Activated naive CD4-positive, alpha-beta T cell treated with anti-CD3 and anti-CD28 coated beads for 36 hours (primary cell): ENCODE results near the gene SEMA3F. TPM values are rescaled to one million over a fixed set of nuclear protein-coding genes. Genes with fewer than 3 reads are reported as not detected.

ENCODE experiments used
- CTCF ChIA-PET: fragments of 350-600 bp; sonication (Branson Sonifier 250); formaldehyde crosslinking; loops from one replicate; lab custom pipeline; 2021; ENCODE audit warnings: antibody characterized with exemption; lab: Charles Lee
- DNase-seq: peaks from one replicate; pipeline ENCODE4 v3.0.0-alpha.2; 2020
- H3K27ac Mint-ChIP-seq: one replicate; pipeline ENCODE4 v1.8.0; 2021; ENCODE audit warnings: mild to moderate bottlenecking, mixed read lengths
- H3K27me3 Mint-ChIP-seq: one replicate; pipeline ENCODE4 v1.8.0; 2021; ENCODE audit warnings: low read depth, mixed read lengths
- H3K36me3 Mint-ChIP-seq: one replicate; pipeline ENCODE4 v1.8.0; 2021; ENCODE audit warnings: low read depth, mixed read lengths
- H3K4me1 Mint-ChIP-seq: one replicate; pipeline ENCODE4 v1.8.0; 2021; ENCODE audit warnings: low read depth, mixed read lengths
- H3K4me3 Mint-ChIP-seq: one replicate; pipeline ENCODE4 v1.8.0; 2021; ENCODE audit warnings: mild to moderate bottlenecking, moderate library complexity, mixed read lengths
- H3K9me3 Mint-ChIP-seq: one replicate; pipeline ENCODE4 v1.8.0; 2021; ENCODE audit warnings: mixed read lengths
- intact Hi-C: fragments of 100-400 bp; cut with micrococcal nuclease; formaldehyde crosslinking; loops from one replicate; pipeline ENCODE4 v1.15.1; 2023
- total RNA-seq, 2 experiments: library from RNA; stranded (reverse); gene quantifications; one replicate each; pipeline ENCODE4 v1.2.3, GENCODE V29; 2021

SEMA3F gene
- total RNA-seq = not detected

GRCh38 chr3:50154840-50155490 lies at the start of gene SEMA3F:
TSS of gene SEMA3F (plus strand) at chr3:50155324. CDS start at chr3:50159623, 4,299 bp downstream.
- H3K36me3 Mint-ChIP-seq = no peaks in the 10 kb centered on the region
- H3K4me1 Mint-ChIP-seq = peaks cover 6% of the 10 kb centered on the region
- H3K27ac Mint-ChIP-seq = no peak within 1 kb of the TSS
- intact Hi-C loops = loop anchor here (1.0 to 2.0 kb wide), 2 partner anchors 34 to 38 kb away; no protein-coding TSS in a partner anchor
- peaks cover 26% of the 10 kb centered on the region for H3K27me3 Mint-ChIP-seq
- no peaks in the 10 kb centered on the region for H3K9me3 Mint-ChIP-seq
- DNase-seq = peak; percentile 50
- H3K4me3 Mint-ChIP-seq = peak within 1 kb of the TSS; percentile 65
- CTCF ChIA-PET = no interaction called here

DNA sequence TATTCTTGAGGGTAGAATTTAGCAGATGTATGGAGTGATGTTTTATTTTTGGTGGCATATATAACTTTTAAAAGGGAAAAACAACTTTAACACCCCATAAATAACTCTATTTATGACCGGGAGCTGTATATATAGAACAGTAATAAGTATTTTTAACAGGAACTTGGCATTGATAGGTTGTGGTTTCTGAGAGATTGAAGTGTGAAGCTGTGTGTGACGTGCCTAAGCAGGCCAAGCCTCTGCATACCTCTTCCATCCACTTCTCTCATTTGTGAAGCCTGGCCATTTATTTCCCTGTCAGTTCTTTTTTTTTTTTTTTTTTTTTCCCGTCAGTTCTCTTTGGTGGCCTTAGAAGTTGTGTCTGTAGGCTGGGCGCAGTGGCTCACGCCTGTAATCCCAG lies 43.4 kb upstream of the SEMA3F start:
- H3K4me1 Mint-ChIP-seq = no peaks in the 10 kb centered on the region
- CTCF ChIA-PET = no interaction called here
- no peaks in the 10 kb centered on the region for H3K9me3 Mint-ChIP-seq
- H3K27ac Mint-ChIP-seq = no peak overlapping the region
- peaks cover 55% of the 10 kb centered on the region for H3K36me3 Mint-ChIP-seq
- H3K27me3 Mint-ChIP-seq = no peaks in the 10 kb centered on the region
- DNase-seq = no peak
- no peak overlapping the region for H3K4me3 Mint-ChIP-seq
- intact Hi-C loops = no loop called here

DNA sequence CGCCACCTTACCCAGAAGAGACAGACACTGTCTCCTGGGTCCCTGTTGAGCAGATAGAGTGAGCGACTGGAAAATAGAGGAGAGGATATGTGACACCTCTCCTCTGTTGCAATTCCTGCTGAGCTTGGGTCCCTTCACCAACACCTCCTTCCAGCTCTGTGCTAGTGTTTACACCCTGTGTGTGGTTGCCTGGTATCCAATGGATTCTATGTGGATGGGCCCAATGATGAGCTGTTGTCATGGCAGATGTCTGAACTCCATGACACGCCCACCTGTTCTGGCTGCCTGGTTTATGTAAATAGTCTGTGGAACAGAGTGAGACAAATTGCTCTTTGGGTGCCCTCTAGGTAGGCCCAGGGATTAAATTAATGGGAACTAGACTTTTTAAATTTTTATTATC lies 42.7 kb upstream of the SEMA3F start:
- no peak overlapping the region for H3K4me3 Mint-ChIP-seq
- CTCF ChIA-PET = interaction anchor here (0.8 kb wide), 1 partner anchor 439 kb away, joined by 6 read pairs; no protein-coding TSS in a partner anchor
- no peak for DNase-seq
- H3K4me1 Mint-ChIP-seq = no peaks in the 10 kb centered on the region
- intact Hi-C loops = no loop called here
- no peaks in the 10 kb centered on the region for H3K9me3 Mint-ChIP-seq
- H3K27ac Mint-ChIP-seq = no peak overlapping the region
- H3K27me3 Mint-ChIP-seq = no peaks in the 10 kb centered on the region
- H3K36me3 Mint-ChIP-seq = peaks cover 53% of the 10 kb centered on the region

DNA sequence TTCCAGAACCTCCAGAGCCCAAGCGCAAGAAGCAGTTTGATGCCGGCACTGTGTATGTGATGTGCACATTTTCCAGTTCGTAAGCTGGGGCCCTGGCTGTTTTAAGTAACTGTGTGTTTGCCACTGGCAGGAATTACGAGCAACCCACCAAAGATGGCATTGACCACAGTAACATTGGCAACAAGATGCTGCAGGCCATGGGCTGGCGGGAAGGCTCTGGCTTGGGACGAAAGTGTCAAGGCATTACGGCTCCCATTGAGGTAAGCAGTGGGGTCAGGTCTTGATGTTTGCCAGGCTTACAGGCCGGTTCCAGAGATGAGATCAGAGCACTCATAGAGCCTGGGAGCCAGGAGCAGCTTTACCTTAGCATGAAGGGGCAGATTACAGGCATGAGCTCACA lies 38.0 kb upstream of the SEMA3F start:
- CTCF ChIA-PET = interaction anchor here (0.7 kb wide), 1 partner anchor 76 kb away, joined by 3 read pairs; no protein-coding TSS in a partner anchor
- H3K36me3 Mint-ChIP-seq = peaks cover 46% of the 10 kb centered on the region

GRCh38 chr3:50118237-50118636 lies 36.9 kb upstream of the SEMA3F start:
- no peaks in the 10 kb centered on the region for H3K4me1 Mint-ChIP-seq
- H3K4me3 Mint-ChIP-seq = no peak overlapping the region
- no peak overlapping the region for H3K27ac Mint-ChIP-seq
- H3K36me3 Mint-ChIP-seq = peaks cover 44% of the 10 kb centered on the region
- no peaks in the 10 kb centered on the region for H3K9me3 Mint-ChIP-seq
- no peaks in the 10 kb centered on the region for H3K27me3 Mint-ChIP-seq
- CTCF ChIA-PET = interaction anchor here (0.6 kb wide), 2 partner anchors 81 to 280 kb away, joined by 4 read pairs; no protein-coding TSS in a partner anchor
- intact Hi-C loops = no loop called here
- DNase-seq = no peak

More for the DNA sequence above, 38.0 kb upstream of the SEMA3F start:
- Mint-ChIP-seq H3K27ac (no peak overlapping the region), H3K4me3 (no peak overlapping the region), H3K9me3 (no peaks in the 10 kb centered on the region), H3K27me3 (no peaks in the 10 kb centered on the region), H3K4me1 (no peaks in the 10 kb centered on the region)
- no peak for DNase-seq
- intact Hi-C loops = no loop called here

DNA sequence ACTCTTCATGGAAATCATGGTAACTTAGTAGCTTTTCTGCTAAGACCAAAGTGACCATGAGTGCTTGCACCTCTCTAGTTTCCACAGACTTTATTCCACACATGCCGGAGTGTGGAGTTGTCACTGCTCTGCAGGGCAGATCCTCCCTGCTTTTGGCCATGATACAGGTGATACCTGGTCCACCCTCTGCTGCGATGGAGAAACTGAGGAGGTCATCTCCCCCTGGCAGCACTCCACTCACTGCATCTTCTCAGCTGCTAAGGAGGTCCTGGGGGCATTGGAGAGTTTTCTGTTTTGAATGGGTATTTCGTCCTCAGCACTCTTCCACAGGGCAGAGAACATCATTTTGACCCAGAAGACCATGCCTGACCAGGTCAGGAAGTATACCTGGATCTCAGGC lies 35.3 kb upstream of the SEMA3F start:
- CTCF ChIA-PET = interaction anchor here (0.6 to 3.3 kb wide), 10 partner anchors 19 to 155 kb away, joined by 3 to 13 read pairs (median 3); partner anchors contain the start of gene GNAT1
- H3K27me3 Mint-ChIP-seq = no peaks in the 10 kb centered on the region
- H3K27ac Mint-ChIP-seq = peak overlapping the region; percentile 30
- DNase-seq = no peak
- H3K36me3 Mint-ChIP-seq = peaks cover 32% of the 10 kb centered on the region
- no peaks in the 10 kb centered on the region for H3K9me3 Mint-ChIP-seq
- H3K4me3 Mint-ChIP-seq = no peak overlapping the region
- no peaks in the 10 kb centered on the region for H3K4me1 Mint-ChIP-seq
- intact Hi-C loops = no loop called here

- CTCF ChIA-PET = interaction anchor here (0.6 to 3.3 kb wide), 16 partner anchors 14 to 123 kb away, joined by 3 to 13 read pairs (median 4); partner anchors contain the start of gene GNAT1
- Mint-ChIP-seq H3K36me3 (peaks cover 27% of the 10 kb centered on the region), H3K27ac (no peak overlapping the region), H3K4me1 (no peaks in the 10 kb centered on the region), H3K9me3 (no peaks in the 10 kb centered on the region), H3K4me3 (no peak overlapping the region), H3K27me3 (no peaks in the 10 kb centered on the region)
- DNase-seq = no peak
- intact Hi-C loops = loop anchor here (1.0 kb wide), 4 partner anchors 35 to 153 kb away; partner anchors contain the start of gene SEMA3F
Observed at GRCh38 chr3:50120364-50121071, 34.6 kb upstream of the SEMA3F start.

- Mint-ChIP-seq H3K9me3 (no peaks in the 10 kb centered on the region), H3K27ac (no peak overlapping the region), H3K4me1 (no peaks in the 10 kb centered on the region), H3K36me3 (peaks cover 19% of the 10 kb centered on the region), H3K4me3 (no peak overlapping the region), H3K27me3 (no peaks in the 10 kb centered on the region)
- intact Hi-C loops = loop anchor here (1.0 kb wide), 4 partner anchors 34 to 152 kb away; partner anchors contain the start of gene SEMA3F
- CTCF ChIA-PET = interaction anchor here (0.8 to 3.3 kb wide), 16 partner anchors 13 to 122 kb away, joined by 3 to 13 read pairs (median 4); partner anchors contain the start of gene GNAT1
- peak; percentile 86 for DNase-seq
Observed at GRCh38 chr3:50121072-50122032, 33.8 kb upstream of the SEMA3F start.

GRCh38 chr3:50122071-50122470 lies 33.1 kb upstream of the SEMA3F start:
- Mint-ChIP-seq H3K36me3 (peaks cover 12% of the 10 kb centered on the region), H3K4me3 (no peak overlapping the region), H3K9me3 (no peaks in the 10 kb centered on the region), H3K27ac (no peak overlapping the region), H3K4me1 (no peaks in the 10 kb centered on the region), H3K27me3 (no peaks in the 10 kb centered on the region)
- no peak for DNase-seq
- intact Hi-C loops = no loop called here
- CTCF ChIA-PET = interaction anchor here (0.6 to 3.3 kb wide), 10 partner anchors 12 to 149 kb away, joined by 3 to 13 read pairs (median 4); partner anchors contain the start of gene GNAT1

- Mint-ChIP-seq H3K36me3 (peaks cover 9% of the 10 kb centered on the region), H3K27me3 (no peaks in the 10 kb centered on the region), H3K27ac (no peak overlapping the region), H3K4me1 (no peaks in the 10 kb centered on the region), H3K4me3 (no peak overlapping the region), H3K9me3 (no peaks in the 10 kb centered on the region)
- intact Hi-C loops = no loop called here
- CTCF ChIA-PET = interaction anchor here (0.6 to 3.3 kb wide), 8 partner anchors 15 to 148 kb away, joined by 3 to 13 read pairs (median 4); partner anchors contain the start of gene GNAT1
- no peak for DNase-seq
Observed at GRCh38 chr3:50122661-50123391, 32.3 kb upstream of the SEMA3F start.
